Epithelial cell of prostate (primary cell): ENCODE results near the gene SPAG5.
"Not testable (repeated sequence)": the region's sequence is repeated elsewhere in the genome, so short reads cannot be mapped to it uniquely, and the experiment has no call there.

ENCODE experiments used
- DNase-seq: peaks from one replicate; pipeline ENCODE4 v3.0.0-alpha.2; 2011; ENCODE audit warnings: low read depth, low spot score
- H3K27ac ChIP-seq: fragments of 450-650 bp; 2 replicates; pipeline ENCODE4 v1.5.1; 2017; ENCODE audit warnings: mild to moderate bottlenecking

SPAG5 gene

DNA sequence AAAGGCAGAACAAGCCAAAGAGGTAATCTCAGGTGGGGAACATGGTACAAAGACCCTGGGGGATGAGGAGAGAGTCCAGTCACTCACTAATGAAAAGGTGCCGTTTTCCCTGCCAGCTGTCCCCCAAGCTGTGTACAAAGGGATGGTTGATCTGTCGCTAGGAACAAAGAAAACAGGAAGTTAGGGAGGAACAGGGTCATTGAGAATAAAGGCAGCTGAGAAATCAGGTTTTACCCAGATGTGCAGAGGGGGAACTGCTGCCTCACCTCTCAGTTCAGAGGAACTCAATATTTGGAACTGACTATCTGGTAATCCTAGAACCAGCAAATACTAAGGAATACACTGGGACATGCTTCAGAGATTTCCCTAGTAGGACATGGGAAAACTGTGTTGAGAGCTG, 13.7 kb upstream of the SPAG5 start:
- DNase-seq, result no peak
- H3K27ac ChIP-seq, result no peak overlapping the region

DNA sequence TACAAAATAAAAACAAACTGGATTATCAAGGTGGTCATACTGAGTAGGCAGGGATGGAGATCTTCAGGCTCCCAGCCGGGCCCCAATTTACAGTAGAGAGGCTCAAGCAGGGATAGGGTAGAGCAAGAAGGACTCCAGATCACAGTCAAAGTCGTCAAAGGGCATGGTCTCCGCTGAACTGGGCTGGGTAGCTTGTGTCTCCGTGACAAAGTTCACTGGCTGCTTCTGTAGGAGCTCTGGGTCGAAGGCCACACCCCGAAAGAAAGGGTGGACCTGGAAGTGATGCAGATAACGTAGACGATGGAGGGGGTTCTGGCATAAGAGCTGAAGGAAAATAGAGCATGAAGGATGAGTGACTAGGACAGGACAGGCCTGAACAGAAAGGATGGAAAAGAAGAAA, 11.6 kb upstream of the SPAG5 start:
- no peak for DNase-seq
- no peak overlapping the region for H3K27ac ChIP-seq

- H3K27ac ChIP-seq, result not testable (repeated sequence)
Measured at GRCh38 chr17:28604031-28604430, 5.2 kb upstream of the SPAG5 start.

DNA sequence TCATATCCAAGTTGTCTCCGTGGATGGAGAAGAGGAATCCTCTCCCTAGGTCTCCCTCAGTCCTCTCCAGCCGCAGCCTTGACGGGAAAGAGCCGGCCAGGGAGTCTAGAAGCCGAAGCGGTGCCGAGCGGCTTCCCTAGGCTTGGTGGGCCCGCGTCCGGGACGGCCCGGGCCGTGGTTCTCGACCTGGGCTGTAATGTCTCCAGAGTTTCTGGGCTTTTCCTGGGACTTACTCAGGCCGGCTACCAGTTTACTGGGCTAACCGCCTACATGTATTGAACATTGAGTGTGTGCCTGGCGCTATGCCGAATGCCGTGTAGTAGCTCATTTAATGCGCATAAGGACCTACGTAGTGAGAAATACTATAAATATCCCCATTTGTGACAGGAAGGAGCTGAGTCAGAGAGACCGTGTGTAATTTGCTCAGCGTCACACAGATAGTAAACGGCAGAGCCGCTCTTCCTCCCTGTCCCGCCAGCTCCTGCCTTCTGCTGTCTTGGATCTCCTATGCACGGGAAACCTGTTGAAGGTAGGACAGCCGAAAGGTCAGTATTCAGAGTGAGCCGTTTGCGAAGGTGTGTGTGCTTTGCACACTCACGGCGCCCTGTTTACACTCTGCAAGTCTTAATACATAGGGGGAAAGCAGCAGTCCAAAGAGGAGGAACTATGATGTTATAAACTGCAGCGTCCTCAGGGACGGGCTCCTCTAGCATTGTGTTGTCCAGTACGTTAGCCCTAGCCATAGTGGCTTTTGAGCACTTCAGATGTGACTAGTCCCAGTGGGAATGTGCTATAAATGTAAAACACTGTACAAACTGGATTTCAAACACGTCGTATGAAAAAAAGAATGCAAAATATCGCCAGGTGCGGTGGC, 723 bp upstream of the SPAG5 start:
- H3K27ac ChIP-seq, result peak overlapping the region; percentile 86
- peak; percentile 68 for DNase-seq

More at GRCh38 chr17:28604031-28604430, 5.2 kb upstream of the SPAG5 start:
- DNase-seq, result not testable (repeated sequence)

DNA sequence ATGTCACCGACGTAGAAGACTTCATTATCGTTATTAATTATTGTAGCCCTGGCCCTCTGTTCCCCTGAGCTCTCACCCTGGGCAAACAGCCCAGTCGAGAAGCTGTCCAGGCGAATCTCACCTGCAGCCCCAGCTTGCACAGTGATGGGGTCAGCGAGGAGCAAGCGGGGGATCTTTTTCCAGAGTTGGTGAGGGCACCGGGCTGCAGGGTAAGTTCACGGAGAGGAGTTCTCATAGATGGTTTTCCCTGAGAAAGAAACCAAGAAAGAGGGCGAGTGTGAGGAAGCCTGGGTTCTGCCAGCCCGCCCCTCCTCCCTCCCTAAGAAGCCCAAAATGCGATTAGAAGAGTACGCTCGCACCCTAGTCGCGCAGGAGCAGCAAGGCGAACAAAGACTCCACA, 436 bp downstream of the SPAG5 start:
- no peak overlapping the region for H3K27ac ChIP-seq
- DNase-seq, result no peak

- H3K27ac ChIP-seq, result no peak overlapping the region
Measured at GRCh38 chr17:28597606-28598383, 1.0 kb downstream of the SPAG5 start.

DNA sequence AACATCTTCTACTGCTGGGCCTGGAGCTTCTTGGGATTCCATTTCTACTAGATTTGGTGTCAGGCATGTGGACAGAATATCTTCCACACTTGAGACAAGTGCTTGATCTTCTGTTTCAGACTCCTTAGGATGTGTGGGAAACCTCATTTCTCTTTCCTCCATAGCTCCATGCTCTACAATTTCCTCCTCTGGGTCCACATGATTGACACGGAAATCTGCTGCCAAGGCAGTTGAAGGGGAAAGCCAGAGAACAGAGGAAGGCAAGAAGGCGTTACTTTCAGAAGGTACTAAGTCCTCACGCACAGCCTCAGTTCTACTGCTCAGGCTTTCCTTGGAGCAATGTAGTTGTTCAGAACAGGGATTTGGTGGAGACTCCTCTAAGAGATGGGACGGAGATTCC, 6.6 kb downstream of the SPAG5 start:
- H3K27ac ChIP-seq, result no peak overlapping the region
- DNase-seq, result no peak

More at GRCh38 chr17:28597606-28598383, 1.0 kb downstream of the SPAG5 start:
- no peak for DNase-seq

DNA sequence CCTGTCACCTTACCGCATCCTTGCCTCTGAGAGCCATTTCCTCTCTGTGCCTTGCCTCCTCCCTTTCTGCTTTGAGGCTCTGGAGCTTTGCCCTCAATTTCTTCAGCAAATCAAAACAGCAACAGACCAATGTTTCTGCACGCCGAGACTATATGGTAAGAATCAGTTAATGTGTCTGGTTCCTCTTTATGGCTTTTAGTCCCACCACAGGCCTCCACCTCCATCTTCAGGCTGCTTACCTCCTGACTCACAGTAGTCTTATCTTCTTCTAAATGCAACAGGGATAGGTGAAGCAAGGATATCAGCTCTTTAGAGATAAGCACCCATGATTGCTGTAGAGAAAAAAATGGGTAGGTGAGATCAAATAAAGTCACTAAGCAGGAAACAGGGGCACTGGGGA, 13.0 kb downstream of the SPAG5 start:
- H3K27ac ChIP-seq, result no peak overlapping the region
- DNase-seq, result no peak

GRCh38 chr17:28584434-28584833, 14.4 kb downstream of the SPAG5 start:
- DNase-seq, result no peak
- no peak overlapping the region for H3K27ac ChIP-seq

GRCh38 chr17:28582513-28582912, 16.3 kb downstream of the SPAG5 start:
- no peak for DNase-seq
- H3K27ac ChIP-seq, result no peak overlapping the region

DNA sequence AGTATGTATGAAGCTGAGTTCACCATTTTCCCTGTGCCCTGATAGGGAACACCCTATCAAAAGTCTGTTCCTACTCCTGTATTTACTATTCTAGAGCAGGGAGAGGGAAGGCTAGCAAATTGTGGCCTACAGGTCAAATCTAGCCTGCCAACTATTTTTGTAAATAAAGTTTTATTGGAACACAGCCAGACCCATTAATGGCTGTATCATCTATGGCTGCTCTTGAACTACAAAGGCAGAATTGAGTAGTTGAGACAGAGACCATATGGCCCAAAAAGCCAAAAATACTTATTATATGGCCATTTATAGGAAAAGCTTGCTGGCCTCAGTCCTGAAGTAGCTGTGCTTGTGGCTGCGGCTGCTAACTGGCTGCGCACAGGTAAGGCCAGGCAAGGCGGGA, 17.9 kb downstream of the SPAG5 start:
- no peak overlapping the region for H3K27ac ChIP-seq
- no peak for DNase-seq

GRCh38 chr17:28579526-28579925, 19.3 kb downstream of the SPAG5 start:
- no peak for DNase-seq
- no peak overlapping the region for H3K27ac ChIP-seq

DNA sequence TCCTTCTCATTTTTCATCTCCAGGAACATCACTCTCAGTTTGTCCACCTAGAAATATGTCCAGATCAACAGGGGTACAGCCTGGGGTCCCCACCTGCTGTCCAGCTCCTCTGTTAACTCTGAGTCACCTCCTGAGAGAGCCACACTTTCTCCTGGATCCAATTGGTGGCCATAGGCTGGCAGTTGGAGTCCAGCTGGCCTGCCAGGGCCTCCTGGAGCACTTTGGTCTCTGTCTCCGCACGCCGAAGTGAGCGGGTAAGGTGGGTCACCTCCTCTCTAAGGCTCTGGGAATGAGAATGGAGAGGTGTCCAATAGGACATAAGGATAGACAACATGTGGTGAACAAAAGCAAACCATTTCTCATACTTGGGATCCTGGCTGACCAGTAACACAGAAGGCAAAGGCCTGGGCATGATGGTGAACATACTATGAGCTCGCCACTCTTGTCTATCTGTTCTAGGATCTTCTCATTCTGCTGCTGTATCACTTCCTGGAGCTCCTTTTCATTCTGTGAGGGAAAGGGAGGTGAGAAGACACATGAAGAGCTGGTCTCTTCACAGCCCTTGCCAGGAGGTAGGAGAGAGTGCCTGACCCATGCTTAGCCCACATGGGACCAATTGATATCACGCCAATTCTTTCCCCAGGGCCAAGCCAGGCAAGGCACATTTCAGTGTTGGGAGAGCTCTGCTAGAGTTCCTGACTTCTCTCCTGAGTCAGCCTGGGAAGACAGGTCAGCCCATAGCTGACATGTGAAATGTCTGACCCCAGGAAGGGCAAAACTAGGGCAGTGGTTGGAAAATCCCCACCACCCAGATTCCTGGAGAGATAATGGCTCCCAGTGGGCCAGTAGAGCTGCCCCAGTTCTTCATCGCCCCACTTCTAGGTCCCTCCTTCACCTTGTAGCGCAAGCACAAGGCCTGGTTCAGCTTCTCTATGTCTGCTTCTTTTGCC, 20.3 kb downstream of the SPAG5 start:
- DNase-seq, result no peak
- H3K27ac ChIP-seq, result no peak overlapping the region

GRCh38 chr17:28577466-28577824, 21.4 kb downstream of the SPAG5 start:
- H3K27ac ChIP-seq, result no peak overlapping the region
- DNase-seq, result no peak

- DNase-seq, result peak; percentile 69
- no peak within 1 kb of the TSS for H3K27ac ChIP-seq
Measured at GRCh38 chr17:28576758-28577465, 21.9 kb downstream of the SPAG5 start, which contains the start of gene ALDOC. TSS of gene ALDOC (minus strand) at chr17:28576895. CDS start at chr17:28575532, 1,363 bp downstream.

GRCh38 chr17:28576016-28576415, 22.8 kb downstream of the SPAG5 start:
- H3K27ac ChIP-seq, DNase-seq: not testable (repeated sequence)

- no peak for DNase-seq
- no peak overlapping the region for H3K27ac ChIP-seq
Measured at GRCh38 chr17:28575126-28575795, 23.6 kb downstream of the SPAG5 start.

DNA sequence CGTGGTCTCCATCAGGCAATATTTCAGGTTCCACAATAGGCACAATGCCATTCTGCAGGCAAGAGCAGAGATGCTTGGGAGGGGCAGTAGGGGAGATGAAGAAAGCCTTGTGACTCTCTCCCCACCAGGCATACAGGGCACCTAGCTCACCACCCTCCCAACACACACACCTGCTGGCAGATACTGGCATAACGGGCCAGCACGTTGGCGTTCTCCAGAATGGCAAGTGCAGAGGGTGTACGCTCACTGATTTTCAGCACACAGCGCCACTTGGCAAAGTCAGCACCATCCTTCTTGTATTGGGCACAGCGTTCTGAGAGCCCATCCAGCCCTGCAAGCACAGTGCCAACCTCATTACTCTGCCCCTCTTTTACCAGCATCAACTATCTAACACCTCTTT, 24.3 kb downstream of the SPAG5 start:
- no peak for DNase-seq
- no peak overlapping the region for H3K27ac ChIP-seq

DNA sequence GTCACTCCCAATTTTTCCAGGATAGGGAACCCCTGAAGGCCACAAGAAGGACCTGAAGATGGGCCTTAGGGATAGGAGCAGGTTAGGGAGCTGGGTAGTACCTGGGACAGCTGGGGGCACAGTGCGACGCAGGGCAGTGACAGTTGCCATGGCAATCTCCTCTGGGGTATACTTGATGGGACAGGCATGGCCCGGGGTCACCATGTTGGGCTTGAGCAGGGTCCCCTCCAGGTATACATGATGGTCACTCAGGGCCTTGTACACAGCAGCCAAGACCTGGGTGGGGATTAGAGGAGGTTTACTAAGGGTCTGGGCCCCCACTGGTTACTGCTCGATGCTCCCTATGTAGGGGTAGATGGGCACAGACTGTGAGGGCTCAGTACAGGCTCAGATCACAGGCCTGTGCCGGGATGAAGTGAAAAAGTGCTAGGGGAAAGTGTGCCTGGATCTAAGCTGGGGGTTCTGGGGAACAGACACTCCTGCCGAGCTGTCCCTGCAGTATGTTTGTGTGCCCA, 24.8 kb downstream of the SPAG5 start:
- H3K27ac ChIP-seq, result no peak overlapping the region
- DNase-seq, result no peak
